ENCODE data around the gene SPAG9.
"Not testable (repeated sequence)": the region's sequence is repeated elsewhere in the genome, so short reads cannot be mapped to it uniquely, and the experiment has no call there.

The SPAG9 gene

GRCh38 chr17:51087072-51087757, 33.5 kb downstream of the SPAG9 start:
- DNase-seq, result no peak

- DNase-seq, result no peak
Measured at GRCh38 chr17:51085150-51085805, 35.4 kb downstream of the SPAG9 start.

GRCh38 chr17:51083981-51084380, 36.7 kb downstream of the SPAG9 start:
- DNase-seq, result no peak

GRCh38 chr17:51083364-51083763, 37.3 kb downstream of the SPAG9 start:
- not testable (repeated sequence) for DNase-seq

GRCh38 chr17:51079049-51079448, 41.6 kb downstream of the SPAG9 start:
- no peak for DNase-seq

- no peak for DNase-seq
Measured at GRCh38 chr17:51078009-51078592, 42.6 kb downstream of the SPAG9 start.

- no peak for DNase-seq
Measured at GRCh38 chr17:51076821-51077220, 43.8 kb downstream of the SPAG9 start.

- no peak for DNase-seq
Measured at GRCh38 chr17:51071556-51071955, 49.1 kb downstream of the SPAG9 start.

GRCh38 chr17:51065466-51065865, 55.2 kb downstream of the SPAG9 start:
- DNase-seq, result no peak

GRCh38 chr17:51064061-51064735, 56.5 kb downstream of the SPAG9 start:
- no peak for DNase-seq

GRCh38 chr17:51060396-51060795, 60.3 kb downstream of the SPAG9 start:
- DNase-seq, result no peak

GRCh38 chr17:51059781-51060180, 60.9 kb downstream of the SPAG9 start:
- DNase-seq, result no peak

GRCh38 chr17:51057534-51057933, 63.1 kb downstream of the SPAG9 start:
- no peak for DNase-seq

GRCh38 chr17:51056813-51057510, 63.7 kb downstream of the SPAG9 start:
- peak in 4 of 6 experiments; percentile 2 to 50 (median 28) for DNase-seq

- DNase-seq, result no peak
Measured at GRCh38 chr17:51054748-51055147, 65.9 kb downstream of the SPAG9 start.

- no peak for DNase-seq
Measured at GRCh38 chr17:51052235-51052634, 68.4 kb downstream of the SPAG9 start.

- no peak for DNase-seq
Measured at GRCh38 chr17:51050291-51051033, 70.2 kb downstream of the SPAG9 start.

GRCh38 chr17:51046514-51047384, 73.9 kb downstream of the SPAG9 start:
- DNase-seq, result no peak

GRCh38 chr17:51046046-51046445, 74.6 kb downstream of the SPAG9 start:
- DNase-seq, result no peak

- DNase-seq, result no peak
Measured at GRCh38 chr17:51045621-51046020, 75.0 kb downstream of the SPAG9 start.

- DNase-seq, result no peak
Measured at GRCh38 chr17:51044976-51045375, 75.7 kb downstream of the SPAG9 start.
